Activated CD4-positive, alpha-beta T cell treated with anti-CD3 and anti-CD28 coated beads, Interleukin-2, Interleukin-4, amounts not matched to agents 100 ng/mL and 50 ng/mL, durations not matched to agents 16 hours and 8 hours (primary cell): ENCODE measurements around the gene KCTD1.

Experiments used
- DNase-seq: peaks from one replicate; pipeline ENCODE4 v3.0.0-alpha.2; 2020; ENCODE audit warnings: low spot score

Gene KCTD1

DNA sequence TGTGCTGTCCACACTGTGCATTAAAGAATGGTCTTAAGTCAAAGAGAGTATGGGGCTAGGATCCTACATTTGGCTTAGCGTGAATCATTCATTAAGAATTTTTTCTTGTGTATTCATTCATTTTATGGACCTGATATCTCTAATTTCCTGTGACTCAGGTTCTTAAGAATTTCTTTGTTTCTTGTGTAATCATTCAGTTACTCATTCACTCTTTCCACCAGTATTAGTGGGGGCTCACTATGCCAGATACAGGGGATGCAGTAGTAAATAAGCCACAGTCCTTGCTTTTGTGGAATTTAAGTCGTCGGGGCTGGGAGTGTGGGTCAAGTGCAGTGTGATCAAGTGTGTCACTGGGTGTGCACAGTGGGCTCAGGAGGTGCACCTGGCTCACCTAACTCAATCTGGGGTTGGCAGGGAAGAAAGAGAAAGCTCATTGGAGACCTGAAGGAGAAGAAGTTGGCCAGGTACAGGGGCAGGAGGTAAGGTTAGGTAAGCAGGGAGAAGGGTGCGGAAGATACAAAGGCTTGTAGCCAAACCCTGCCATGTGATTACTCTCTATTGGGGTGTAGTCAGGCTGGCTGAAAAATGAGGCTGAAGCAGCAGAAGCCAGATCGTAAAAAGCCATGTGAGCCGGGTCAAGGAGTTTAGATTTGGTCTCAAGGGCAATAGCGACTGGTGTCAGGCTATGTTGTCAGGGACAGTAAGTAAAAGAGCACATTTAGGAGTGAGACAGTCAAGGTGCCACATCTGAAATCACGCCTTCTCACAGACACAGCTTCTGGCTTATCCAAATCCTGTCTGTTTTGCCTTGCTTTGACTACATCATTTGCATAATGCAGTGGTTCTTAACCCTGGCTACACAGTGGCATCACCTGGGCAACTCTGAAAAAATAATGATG is 67.2 kb downstream of the KCTD1 start:
- DNase-seq: no peak

DNA sequence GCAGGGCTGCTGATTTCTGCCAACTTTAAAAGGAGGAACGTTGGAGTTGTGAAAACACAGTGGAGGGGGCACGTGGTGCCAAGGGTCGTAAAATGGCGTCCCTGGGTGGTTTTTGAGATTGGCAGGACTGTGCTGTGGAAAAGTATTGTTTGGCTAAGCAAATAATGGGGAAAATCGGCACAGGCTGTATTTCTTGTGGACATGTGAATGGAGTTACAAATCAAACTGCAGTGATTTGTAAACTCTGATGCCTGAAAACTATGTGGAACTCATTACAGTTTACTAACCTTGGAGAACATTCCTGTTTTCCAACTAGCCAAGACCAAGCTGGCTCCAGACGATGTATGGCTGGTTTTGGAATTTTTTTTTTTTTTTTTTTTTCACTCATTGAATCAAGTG is 68.7 kb downstream of the KCTD1 start:
- no peak for DNase-seq

DNA sequence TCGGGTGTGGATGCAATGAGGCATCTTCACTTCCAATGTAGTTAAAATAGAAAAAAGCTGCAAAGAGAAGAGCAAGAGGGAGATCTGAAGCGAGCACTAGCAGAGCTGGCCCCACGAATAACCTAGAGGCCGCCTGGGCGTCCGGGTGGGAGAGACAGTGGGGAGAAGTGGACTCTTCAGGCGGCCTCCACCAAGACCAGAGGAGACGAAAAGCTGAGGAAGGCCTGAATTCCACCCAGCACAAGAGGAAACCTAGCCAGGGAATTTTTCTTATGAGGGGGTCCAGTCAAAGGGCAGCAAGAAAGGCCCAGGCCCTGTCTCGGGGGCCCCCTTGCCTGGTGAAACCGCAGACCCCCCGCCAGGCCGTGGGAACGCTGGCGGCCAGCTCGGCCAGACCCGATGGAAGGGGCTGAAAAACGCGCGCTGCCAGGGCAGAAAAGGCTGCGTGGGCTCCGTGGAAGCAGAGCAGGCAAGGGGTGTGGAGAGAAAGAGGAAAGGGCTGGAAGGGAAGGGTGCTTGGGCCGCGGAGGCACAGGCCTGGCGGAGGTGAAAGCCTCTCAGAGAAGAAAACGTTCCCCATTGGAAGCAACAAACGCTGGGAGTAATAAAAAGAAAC is 69.2 kb downstream of the KCTD1 start:
- no peak for DNase-seq

DNA sequence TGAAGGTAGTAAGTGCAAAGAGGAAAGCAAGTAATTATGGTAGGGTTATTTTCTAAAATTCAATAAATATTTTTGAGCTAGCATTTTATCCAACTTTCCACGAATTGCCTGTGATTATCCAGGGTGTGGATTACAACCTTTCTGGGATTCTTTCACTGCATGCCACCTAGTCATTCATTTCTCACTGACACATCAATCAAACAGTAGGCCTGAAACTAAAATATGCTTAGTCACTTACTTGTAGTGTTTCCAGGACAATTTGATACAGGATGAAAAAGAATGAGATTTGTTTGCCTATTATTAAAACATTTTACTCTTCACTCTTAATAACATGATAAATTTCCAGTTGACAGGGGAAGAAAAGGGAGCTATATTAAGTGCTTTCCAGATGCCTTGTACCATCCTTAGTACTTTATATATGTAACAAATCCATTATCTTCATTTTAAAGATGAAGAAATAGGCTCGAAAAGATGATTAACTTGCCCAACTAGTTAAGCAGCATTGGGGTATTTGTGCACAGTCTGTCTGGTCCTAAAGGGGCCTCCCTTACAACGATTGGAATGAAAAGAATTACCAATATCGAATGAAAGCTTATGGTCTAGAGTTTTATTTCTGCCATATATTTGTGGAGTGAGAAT is 70.4 kb downstream of the KCTD1 start:
- DNase-seq: no peak

DNA sequence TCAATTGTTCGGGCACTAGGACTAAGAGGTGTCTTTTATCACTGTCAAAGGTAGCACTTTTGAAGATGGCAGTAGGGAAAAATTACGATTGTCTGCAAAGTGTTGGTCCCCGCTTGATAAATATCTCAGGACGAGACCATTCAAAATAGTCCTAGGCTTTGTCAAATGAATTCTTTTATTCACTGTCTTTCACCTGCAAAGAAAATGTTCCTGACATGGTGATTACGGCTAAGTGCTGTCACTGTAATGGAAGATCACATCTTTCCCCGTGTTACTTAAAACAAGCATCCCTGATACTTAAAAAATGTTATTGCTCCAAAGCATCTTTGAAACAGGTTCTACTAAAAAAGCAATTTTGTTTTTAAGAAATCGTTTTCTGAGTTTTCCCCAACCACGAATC is 71.7 kb downstream of the KCTD1 start:
- no peak for DNase-seq

DNA sequence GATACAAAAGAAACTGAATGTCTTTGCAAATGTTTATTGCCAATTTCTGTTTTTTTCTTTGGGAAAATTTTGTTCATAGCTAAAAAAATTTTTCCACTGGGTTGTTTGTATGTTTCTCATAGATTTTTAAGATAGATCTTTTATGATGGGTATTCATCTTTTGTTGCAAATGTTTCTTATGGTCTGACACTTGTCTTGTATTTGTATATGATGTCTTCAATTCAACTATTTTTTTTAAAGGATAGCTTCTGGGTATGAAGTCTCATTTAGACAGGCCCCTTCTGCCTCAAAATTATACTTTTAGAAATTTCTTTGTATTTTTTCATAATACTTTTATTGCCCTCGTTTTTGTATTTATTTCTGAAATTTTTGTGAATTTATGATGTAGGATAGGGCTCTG is 73.8 kb downstream of the KCTD1 start:
- DNase-seq: no peak

DNA sequence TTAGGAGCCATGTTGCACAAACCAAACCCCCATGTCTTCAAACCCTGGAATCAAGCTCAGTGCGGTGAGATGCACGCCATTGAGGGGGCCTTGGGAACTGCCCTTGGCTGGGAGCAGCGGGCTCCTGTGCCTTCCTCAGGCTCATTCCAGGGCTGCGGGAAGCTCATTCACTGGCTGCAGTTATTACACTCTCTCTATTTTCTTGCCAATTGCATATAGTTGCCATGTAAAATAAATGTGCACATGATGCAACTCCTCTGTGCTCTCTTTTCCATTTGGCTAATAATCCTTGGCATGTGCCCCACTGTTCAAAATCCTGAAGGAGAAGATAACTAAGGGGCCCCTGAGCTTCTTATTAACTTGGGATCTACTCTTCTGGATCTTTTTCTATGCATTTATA is 74.7 kb downstream of the KCTD1 start:
- DNase-seq: no peak

DNA sequence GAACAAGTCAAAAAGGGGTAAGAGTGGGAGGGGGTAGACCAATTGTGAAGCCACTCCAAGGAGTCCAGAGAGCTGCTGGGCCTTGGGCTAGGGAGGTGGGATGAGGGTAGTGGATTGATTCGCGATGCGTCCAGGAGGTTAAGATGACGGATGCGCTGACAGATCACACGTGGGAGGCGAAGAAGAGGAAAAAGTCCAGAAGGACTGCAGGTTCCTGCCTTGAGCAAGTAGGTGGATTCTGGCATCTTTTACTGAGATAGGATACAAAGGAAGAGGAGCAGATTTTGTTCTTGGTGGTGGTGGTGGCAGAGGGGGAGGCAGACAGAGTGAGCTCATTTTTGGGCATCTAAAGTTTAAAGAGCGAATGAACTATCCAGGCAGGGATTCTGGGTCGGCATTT is 76.5 kb downstream of the KCTD1 start:
- DNase-seq: no peak

DNA sequence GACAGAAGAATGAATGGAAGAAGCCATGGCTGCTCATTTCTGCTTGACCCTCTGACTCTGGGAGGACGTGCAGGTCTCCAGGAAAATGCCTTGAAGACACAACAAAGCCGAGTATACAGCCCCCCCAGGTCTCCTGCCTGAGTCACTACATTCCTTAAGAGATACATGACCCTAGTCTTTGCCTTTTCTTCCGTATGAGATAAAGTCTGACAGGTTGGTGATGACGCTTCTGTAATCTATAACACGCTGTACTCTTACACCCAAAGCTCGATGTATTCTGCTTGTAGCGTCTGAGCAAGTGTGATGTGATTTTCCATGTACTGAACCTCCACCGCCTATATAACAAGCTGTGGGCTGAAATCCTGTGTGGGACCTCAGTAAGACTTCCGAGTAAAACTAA is 77.3 kb downstream of the KCTD1 start:
- DNase-seq: no peak

DNA sequence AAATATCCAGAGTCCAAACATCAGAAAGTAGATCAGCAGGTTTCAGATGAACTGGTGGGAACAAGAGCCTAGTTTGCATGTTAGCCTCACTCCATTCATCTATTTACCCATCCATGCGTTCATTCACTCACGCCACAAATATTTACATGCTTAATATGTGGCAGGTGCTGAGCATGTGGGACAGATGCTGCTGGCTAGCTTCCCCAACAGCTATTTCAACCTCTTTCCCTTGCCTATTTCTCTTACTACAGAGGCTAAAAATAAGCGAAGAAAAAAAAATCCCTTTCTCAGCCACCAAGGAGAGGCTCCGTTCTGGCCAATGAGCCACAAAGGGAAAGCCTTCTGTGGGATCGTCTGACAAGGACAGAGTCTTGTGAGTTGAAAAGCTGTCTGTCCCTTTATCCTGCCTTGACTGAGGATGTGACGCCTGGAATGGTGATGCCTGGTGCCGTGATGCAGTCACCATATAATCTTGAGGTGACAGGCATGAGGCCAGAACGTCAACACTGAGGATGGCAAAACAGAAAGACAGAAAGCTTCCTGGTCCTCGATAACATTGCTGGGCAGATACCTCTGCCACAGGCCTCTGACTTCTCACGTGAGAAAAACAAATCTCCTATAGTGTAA is 78.2 kb downstream of the KCTD1 start:
- no peak for DNase-seq

DNA sequence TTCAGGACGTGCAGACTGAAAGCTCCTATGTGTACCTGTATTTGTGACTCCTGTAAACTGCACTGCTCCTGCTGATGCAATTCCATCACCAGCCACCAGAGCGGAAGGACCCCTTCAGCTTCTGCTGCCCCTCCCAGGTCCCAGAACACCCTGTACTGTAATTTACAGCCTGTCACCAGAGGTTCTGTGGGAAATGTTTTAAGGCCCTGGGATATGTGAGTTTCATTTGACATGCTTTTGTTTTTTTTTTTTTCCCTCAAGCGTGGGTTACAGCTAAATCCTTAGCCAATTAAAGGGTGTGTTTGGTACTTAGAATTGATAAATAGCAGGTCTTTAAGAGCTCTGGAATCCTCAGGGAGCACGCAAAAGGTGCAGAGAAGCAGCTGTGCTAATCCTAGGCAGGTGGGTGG is 79.4 kb downstream of the KCTD1 start:
- no peak for DNase-seq

DNA sequence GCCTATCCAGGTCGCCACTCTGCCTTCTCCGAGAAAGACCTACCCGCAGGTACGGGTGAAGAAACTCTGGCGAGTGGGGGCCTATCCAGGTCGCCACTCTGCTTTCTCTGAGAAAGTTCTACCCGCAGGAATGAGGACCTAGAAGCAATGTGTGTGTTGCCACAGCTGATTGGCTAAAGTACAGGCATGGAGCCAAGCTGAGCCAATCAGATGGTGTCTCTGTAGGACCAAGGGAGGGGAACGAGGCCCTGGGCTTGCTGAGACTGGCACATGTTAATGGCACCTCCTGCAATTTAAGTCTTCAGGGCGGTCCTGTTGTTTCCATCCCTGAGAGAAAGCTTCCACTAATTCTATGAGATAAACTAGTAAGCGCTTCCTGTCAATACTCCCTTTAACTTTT is 82.3 kb downstream of the KCTD1 start:
- DNase-seq: no peak

DNA sequence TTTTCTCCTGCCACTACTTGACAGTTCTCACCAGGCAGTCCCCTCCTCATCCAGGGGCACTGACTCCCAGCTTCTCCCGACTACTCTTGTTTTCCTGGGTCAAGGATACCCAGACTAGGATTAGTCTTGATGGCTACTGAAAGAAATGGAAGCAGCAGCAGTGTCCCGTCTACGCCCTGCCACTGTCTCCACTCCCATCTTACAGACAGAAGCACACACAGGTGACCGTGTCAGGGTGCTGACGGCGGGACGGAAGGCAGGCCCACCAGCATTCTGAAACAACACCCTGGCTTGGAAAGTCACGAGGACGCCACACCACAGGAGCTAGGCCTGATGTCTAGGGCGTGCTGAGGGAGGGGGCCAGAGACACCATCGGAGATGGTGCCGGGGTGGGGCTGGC is 82.9 kb downstream of the KCTD1 start:
- DNase-seq: no peak

DNA sequence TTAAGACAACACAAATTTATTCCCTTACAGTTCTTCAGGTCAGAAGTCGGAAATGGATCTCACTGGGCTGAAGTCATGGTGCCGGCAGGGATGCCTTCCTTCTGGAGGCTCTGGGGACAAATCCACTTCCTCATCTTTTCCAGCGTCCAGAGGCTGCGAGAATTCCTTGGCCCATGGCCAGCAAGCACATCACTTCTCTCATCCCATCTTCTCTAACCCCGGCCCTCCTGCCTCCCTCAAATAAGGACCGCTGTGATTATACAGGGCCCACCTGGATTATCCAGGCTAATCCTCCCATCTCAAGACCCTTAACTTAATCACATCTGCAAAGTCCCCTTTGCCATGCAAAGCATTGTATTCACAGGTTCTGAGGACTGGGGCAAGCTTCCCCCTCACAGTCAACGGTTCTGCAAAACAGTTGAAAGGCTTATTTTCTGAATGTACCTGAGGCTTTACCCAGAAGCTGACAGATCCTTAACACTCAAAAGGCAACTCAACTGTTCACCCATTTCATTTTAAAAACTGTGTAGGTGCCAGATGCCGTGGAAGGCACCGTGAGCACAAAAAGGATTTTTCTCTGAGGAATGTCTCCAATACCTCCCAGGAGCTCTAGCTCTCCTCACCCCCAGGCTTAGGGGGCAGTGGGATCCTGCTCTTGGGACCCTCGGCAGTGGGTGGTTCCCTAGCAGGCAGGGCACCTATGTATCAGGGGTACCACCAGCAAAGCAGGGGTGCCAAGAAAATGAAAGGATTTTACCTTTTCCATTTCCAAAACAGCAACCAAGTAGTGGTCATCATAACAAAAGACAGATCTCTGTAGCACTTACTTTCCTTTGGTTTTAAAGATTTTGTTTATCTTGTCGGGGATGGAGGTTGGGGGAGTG is 84.0 kb downstream of the KCTD1 start:
- no peak for DNase-seq

DNA sequence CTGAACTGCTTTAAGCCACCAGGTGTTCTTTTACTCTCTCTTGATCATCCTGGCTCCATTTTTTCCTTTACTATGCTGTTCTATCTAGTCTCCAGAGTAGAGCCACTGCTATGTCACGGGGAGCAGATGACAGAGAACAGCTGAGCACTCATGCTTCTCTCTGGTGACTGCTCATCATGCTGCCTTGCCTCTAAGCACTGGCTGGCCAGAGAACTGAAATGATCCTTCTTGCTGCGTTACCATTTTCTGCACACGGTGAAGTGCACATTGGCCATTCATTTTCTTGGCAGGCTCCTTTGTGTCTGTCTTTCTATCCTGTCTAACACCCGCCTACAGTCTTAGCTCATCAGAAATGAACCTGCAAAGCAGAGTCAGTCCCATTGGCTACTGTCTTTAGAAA is 86.0 kb downstream of the KCTD1 start:
- no peak for DNase-seq

DNA sequence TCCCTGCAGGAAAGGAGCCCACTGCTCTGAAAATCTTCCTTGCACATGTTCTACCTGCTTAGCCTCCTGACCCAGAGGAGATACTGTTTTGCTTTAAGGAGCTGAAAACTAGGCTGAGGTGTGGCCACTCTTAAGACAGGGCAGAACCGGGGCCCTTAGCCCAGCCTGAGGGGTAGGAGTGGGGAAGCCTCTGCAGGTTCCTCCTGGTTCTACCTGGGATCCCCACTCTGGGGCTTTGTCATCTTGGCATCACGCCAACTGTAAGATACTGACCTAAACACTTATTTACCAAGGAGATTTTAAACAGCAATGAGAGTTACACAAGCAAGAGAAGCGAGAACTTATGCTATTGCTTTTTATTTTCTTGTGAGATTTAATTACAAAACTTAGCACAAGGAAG is 86.9 kb downstream of the KCTD1 start:
- DNase-seq: no peak

DNA sequence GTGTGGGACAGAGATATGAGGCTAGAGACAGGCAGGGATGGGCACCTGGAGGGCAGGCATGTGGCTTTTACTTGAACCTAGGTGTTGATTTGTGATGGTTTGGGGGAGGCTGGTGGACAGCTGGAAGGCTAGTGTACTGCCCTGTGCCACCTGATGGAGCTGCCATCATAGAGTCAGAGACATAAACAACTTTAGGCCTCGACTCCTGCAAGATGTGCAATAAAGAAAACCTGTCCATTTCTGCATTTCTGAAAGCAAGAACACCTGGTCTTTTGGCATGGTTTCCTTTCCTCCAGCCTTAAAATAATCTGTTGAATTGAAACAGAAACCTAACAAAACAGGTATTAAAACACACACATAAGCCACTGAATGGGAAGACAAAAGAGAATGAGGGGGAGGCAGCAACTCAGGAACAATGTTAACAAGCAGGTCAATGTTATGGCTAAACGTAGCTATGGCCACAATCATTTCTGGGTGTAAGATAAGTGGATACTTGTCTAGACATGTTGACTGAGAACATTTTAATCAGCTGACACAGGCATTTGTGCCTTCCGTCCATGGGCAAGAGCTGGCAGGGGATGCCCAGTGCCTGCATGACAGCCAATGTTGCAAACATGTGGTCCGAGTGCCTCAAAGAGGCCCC is 87.8 kb downstream of the KCTD1 start:
- no peak for DNase-seq

DNA sequence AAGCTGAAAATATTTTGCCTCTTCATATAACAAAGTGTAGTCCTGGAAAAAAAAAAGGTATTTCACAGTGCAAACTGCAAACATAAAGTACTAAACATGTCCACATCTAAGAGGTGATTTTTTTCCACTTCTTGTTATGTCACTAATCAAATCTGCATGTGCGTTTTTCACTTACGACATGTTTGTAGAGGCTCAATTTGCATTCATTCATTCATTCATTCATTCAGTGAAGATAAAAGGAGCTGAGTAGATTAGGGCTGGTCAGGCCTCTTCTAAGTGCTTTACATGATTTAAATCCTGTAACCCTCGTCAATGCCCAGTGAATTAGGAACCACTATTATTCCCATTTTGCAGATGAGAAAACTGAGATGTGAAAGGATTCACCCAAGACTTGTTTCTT is 88.5 kb downstream of the KCTD1 start:
- no peak for DNase-seq

DNA sequence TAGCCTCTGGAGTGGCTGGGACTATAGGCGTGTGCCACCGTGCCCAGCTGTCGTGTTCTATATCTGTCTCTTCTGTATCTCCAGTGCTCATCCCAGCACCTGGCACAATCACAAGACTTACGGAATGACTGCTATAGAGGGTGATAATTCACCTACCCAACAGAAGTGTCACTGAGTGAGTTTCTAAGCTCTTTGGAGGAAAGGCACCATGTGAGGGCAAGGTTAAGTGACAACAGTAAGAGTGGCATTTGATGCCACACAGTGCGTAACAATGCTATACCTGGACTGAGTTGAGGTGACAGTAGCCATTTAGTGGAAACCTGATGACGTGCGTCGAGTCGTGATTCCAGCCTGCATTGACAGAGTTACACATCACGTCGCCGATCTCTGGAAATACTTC is 89.0 kb downstream of the KCTD1 start:
- DNase-seq: no peak

DNA sequence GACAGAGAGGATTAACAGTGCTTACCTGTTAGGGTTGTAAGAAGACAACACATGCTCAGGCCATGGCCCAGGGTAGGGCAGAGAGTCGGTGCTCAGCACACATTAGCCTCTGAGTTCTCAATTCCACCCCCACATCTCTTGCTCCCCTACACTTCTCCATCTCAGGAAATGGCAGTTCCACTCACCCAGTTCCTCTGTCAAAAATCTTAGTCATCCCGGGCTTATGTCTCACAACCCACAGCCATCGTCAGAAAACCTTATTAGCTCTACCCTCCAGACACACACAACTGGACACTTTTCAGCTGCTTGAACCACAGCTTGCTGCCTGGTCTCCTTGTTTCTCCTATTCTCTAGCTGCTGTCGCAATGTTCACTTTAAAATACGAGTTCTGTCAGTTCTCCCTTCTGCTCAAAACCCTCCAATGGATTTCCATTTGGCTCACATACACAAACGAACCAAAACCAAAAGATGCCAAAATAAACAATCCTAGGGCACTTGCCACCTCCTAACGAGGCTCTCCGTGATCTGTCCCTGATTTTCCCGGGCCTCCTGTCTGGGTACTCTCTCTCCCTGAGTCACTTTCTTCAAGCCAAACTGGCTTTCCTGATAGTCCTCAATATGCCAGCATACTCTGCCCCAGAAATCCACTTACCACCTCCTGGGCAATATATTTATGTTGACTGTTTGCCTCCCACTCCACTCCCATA is 89.7 kb downstream of the KCTD1 start:
- DNase-seq: peak; percentile 51
